Fibroblast of lung (primary cell): ENCODE measurements around the gene EYA3.

Source experiments
- EZH2 ChIP-seq: IDR thresholded peaks from 2 replicates; pipeline ENCODE4 v1.5.1; 2012; ENCODE audit warnings: low read length, control low read depth, mild to moderate bottlenecking; ENCODE audit errors: missing control alignments
- TF ChIP-seq, protein P1 (sequence below), 2 donors: IDR thresholded peaks in 1 of 2; conservative IDR thresholded peaks in 1 of 2; 1 replicate in 1 of 2; 2 replicates in 1 of 2; pipeline ENCODE4 v1.5.1; 2011 to 2012; ENCODE audit warnings: low read length in 2 of 2, control low read depth in 1 of 2, inconsistent platforms in 1 of 2, low read depth in 1 of 2, mild to moderate bottlenecking in 1 of 2

- TF ChIP-seq, protein P1, sequence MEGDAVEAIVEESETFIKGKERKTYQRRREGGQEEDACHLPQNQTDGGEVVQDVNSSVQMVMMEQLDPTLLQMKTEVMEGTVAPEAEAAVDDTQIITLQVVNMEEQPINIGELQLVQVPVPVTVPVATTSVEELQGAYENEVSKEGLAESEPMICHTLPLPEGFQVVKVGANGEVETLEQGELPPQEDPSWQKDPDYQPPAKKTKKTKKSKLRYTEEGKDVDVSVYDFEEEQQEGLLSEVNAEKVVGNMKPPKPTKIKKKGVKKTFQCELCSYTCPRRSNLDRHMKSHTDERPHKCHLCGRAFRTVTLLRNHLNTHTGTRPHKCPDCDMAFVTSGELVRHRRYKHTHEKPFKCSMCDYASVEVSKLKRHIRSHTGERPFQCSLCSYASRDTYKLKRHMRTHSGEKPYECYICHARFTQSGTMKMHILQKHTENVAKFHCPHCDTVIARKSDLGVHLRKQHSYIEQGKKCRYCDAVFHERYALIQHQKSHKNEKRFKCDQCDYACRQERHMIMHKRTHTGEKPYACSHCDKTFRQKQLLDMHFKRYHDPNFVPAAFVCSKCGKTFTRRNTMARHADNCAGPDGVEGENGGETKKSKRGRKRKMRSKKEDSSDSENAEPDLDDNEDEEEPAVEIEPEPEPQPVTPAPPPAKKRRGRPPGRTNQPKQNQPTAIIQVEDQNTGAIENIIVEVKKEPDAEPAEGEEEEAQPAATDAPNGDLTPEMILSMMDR (conservative IDR thresholded peaks at IDR 0.05 in 1 of 2, IDR thresholded peaks at IDR 0.05 in 1 of 2; ENCODE audit: low read depth in 1 of 2, low read length in 2 of 2), result no peak
- TF ChIP-seq EZH2, result no peak
Measured at GRCh38 chr1:27966402-27967105, 121.9 kb downstream of the EYA3 start.
